ENCODE results near the gene CRACR2A. TPM values are rescaled to one million over a fixed set of nuclear protein-coding genes. Genes with fewer than 3 reads are reported as not detected.

The CRACR2A gene
- total and polyA plus RNA-seq, 10 of the 15 experiments (the other 5 are each of a cell fraction or from before 2014, with no cell fraction given) = 2.1 to 18.0 (median 13.2) TPM

DNA sequence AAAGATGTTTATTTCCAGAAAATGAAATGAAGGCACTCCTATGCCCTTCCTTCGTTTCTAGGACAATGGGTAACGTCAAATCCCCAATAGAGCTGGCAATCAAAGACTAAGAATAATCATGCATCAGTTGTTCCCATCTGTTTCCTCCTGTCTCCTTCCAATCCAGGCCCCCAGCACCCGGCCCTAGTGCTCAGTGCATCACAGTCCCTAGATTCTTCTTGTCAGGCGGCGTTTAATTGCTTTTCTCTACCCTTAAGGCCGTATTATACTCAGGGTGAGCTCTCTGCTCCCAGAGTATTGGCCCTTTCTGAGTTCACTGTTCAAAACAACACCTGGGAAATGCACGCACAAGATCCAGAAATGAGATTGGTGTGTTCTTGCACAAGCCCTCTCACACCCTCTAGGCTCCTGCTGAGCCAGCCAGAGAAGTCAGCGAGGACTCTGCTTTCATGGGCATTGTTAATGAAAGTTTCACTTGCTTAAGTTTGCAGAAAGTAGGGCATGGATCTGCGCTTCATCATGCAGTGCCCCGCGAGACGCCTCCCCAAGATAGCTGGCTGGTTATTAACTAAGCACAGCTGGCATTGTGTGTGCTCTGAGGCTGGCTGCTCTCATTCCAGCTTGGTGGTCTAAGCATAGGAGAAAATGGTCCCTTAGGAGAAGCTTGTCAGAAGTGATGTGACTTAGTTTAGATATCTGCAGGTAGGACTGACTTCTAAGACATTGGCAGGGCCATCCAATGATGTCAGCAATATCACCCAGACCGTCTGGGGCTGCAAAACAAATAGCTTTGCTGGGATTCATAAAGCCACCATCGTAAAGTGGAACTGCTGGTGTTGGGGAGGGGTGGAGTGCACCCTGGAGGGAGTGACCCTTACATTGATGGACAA is 28.7 kb downstream of the CRACR2A start (continued):
- no peak for TF ChIP-seq SUPT20H (IDR thresholded peaks at IDR 0.05; ENCODE audit: borderline replicate concordance, control insufficient read depth, low read depth, low read length)

DNA sequence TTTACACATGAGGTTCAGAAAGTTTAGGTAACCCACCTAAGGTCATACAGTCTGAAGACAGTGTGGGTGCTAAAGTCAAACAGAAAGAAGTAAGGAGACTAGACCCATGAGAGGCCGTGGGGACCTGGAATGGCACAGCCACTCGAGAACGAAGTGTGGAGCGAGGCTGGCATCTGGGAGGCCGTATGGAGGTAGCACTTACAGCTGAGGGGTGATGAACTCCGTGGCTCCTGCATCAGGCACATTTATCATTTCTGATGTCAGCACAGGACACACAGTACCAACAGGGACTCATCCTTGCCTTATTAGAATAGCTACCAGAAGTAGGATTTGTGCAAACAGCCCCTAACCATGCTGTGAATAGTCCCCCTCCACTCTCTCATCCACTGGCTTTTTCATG is 30.5 kb downstream of the CRACR2A start:
- no peak for DNase-seq (ENCODE audit: low read depth, low spot score)
- no peak for ATAC-seq
- WGBS (ENCODE audit: insufficient coverage, insufficient replicate concordance, low lambda C conversion rate, missing lambda C conversion rate) = 88% methylated on average over 6 of the region's 6 CpGs
- H3K4me2 ChIP-seq (ENCODE audit: control insufficient read depth, insufficient read depth) = no peak overlapping the region
- in situ Hi-C loops (cut with MboI) = no loop called here
- TF ChIP-seq CBFB (IDR thresholded peaks at IDR 0.05; ENCODE audit: low read depth) = no peak
- no peak for TF ChIP-seq LARP7 (IDR thresholded peaks at IDR 0.05)
- TF ChIP-seq, protein P1, sequence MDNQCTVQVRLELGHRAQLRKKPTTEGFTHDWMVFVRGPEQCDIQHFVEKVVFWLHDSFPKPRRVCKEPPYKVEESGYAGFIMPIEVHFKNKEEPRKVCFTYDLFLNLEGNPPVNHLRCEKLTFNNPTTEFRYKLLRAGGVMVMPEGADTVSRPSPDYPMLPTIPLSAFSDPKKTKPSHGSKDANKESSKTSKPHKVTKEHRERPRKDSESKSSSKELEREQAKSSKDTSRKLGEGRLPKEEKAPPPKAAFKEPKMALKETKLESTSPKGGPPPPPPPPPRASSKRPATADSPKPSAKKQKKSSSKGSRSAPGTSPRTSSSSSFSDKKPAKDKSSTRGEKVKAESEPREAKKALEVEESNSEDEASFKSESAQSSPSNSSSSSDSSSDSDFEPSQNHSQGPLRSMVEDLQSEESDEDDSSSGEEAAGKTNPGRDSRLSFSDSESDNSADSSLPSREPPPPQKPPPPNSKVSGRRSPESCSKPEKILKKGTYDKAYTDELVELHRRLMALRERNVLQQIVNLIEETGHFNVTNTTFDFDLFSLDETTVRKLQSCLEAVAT (IDR thresholded peaks at IDR 0.05) = no peak
- H3K79me2 ChIP-seq (ENCODE audit: control insufficient read depth, insufficient read depth, low read length) = no peaks in the 10 kb centered on the region
- H2AFZ ChIP-seq (ENCODE audit: control insufficient read depth, low read depth, low read length) = no peak overlapping the region
- no peaks in the 10 kb centered on the region; the same call in 2 of the 3 replicates for H3K9me3 ChIP-seq (replicated peaks; ENCODE audit: control insufficient read depth, insufficient read depth, low read length)
- BruUV-seq (replicated peaks) = no TSS peak
- ChIA-PET CTCF (no interaction called here), SMC1A (ENCODE audit: uncharacterized antibody, unreplicated experiment) (no interaction called here), POLR2A (no interaction called here), RAD21 (ENCODE audit: unreplicated experiment) (no interaction called here)
- H3K36me3 ChIP-seq (ENCODE audit: control insufficient read depth in 2 of 2, insufficient read depth in 2 of 2, low read length in 1 of 2) = peaks cover 1 to 2% of the 10 kb centered on the region in 2 experiments
- H3K4me1 ChIP-seq (ENCODE audit: control insufficient read depth, insufficient read depth, low read length) = no peaks in the 10 kb centered on the region
- no peaks in the 10 kb centered on the region for H3K27me3 ChIP-seq (replicated peaks in 1 of 2; ENCODE audit: control insufficient read depth in 2 of 2, insufficient read depth in 2 of 2, low read length in 1 of 2)
- intact Hi-C loops (cut with micrococcal nuclease; ENCODE audit: unreplicated experiment) = no loop called here
- H4K20me1 ChIP-seq (ENCODE audit: control insufficient read depth, insufficient read depth) = no peaks in the 10 kb centered on the region
- no peak overlapping the region for H3K4me3 ChIP-seq
- no peak overlapping the region for H3K9ac ChIP-seq (ENCODE audit: control insufficient read depth, insufficient read depth, low read length)
- no peak overlapping the region for H3K27ac ChIP-seq (ENCODE audit: control insufficient read depth, insufficient read depth)
- no peak for FAIRE-seq

All from GM12878 (cell line).